Neural progenitor cell (in vitro differentiated cells): ENCODE measurements around the gene KCTD13. TPM values are rescaled to one million over a fixed set of nuclear protein-coding genes. Genes with fewer than 3 reads are reported as not detected.
A peak's percentile ranks its signal among the peaks of the same experiment; 100 is the strongest.

ENCODE experiments used
- DNase-seq: peaks from one replicate; pipeline ENCODE4 v3.0.0-alpha.2; 2016; ENCODE audit warnings: low spot score
- H2AFZ ChIP-seq: fragments of 200-600 bp; sonication (generic); replicated peaks from 2 replicates; pipeline ENCODE4 v1.6.1; 2016; ENCODE audit warnings: antibody characterized with exemption
- H3F3A ChIP-seq: fragments of 200-600 bp; sonication (generic); 2 replicates; pipeline ENCODE4 v1.6.1; 2016; ENCODE audit warnings: antibody characterized with exemption, low read depth
- H3K27ac ChIP-seq: fragments of 200-600 bp; sonication (generic); 2 replicates; pipeline ENCODE4 v1.5.1; 2016; ENCODE audit warnings: mild to moderate bottlenecking
- H3K27me3 ChIP-seq: fragments of 200-600 bp; sonication (generic); 2 replicates; pipeline ENCODE4 v1.6.1; 2016; ENCODE audit warnings: mild to moderate bottlenecking, moderate library complexity
- H3K36me3 ChIP-seq: fragments of 200-600 bp; sonication (generic); 2 replicates; pipeline ENCODE4 v1.5.1; 2016
- H3K4me1 ChIP-seq: fragments of 200-600 bp; sonication (generic); 2 replicates; pipeline ENCODE4 v1.6.1; 2016; ENCODE audit warnings: mixed run types
- H3K4me2 ChIP-seq: fragments of 200-600 bp; sonication (generic); 2 replicates; pipeline ENCODE4 v1.6.1; 2016
- H3K4me3 ChIP-seq: fragments of 200-600 bp; sonication (generic); 2 replicates; pipeline ENCODE4 v1.5.1; 2016
- H3K79me2 ChIP-seq: fragments of 200-600 bp; sonication (generic); 2 replicates; pipeline ENCODE4 v1.6.1; 2016; ENCODE audit warnings: low read depth
- H3K9ac ChIP-seq: fragments of 200-600 bp; sonication (generic); 2 replicates; pipeline ENCODE4 v1.6.1; 2016
- H3K9me3 ChIP-seq: fragments of 200-600 bp; sonication (generic); 2 replicates; pipeline ENCODE4 v1.5.1; 2016; ENCODE audit warnings: low read depth
- H4K20me1 ChIP-seq: fragments of 200-600 bp; sonication (generic); 2 replicates; pipeline ENCODE4 v1.6.1; 2016; ENCODE audit warnings: low read depth
- H3K27ac Mint-ChIP-seq: 3 replicates; pipeline ENCODE4 v1.8.0; 2021; ENCODE audit warnings: mixed read lengths
- H3K27me3 Mint-ChIP-seq: 2 replicates; pipeline ENCODE4 v1.8.0; 2022; ENCODE audit warnings: low read depth, mild to moderate bottlenecking, inconsistent platforms, moderate library complexity, mixed read lengths; ENCODE audit not compliant: insufficient read depth
- H3K36me3 Mint-ChIP-seq: 3 replicates; pipeline ENCODE4 v1.8.0; 2021; ENCODE audit warnings: mixed read lengths
- H3K4me1 Mint-ChIP-seq: 3 replicates; pipeline ENCODE4 v1.8.0; 2021; ENCODE audit warnings: mixed read lengths
- H3K4me3 Mint-ChIP-seq: 3 replicates; pipeline ENCODE4 v1.8.0; 2021; ENCODE audit warnings: mild to moderate bottlenecking, moderate library complexity, mixed read lengths
- H3K9me3 Mint-ChIP-seq: 3 replicates; pipeline ENCODE4 v1.8.0; 2020; ENCODE audit warnings: mixed read lengths
- EZH2 ChIP-seq: fragments of 200-600 bp; sonication (generic); IDR thresholded peaks from 2 replicates; pipeline ENCODE4 v1.6.1; 2017; ENCODE audit warnings: antibody characterized with exemption, mild to moderate bottlenecking, moderate library complexity
- EZH2phosphoT487 ChIP-seq: fragments of 200-600 bp; sonication (generic); IDR thresholded peaks from 2 replicates; pipeline ENCODE4 v1.6.1; 2017; ENCODE audit warnings: antibody characterized with exemption
- total RNA-seq: library from RNA; depleted of rRNA; stranded (reverse); fragments of >200 nt; gene quantifications from 2 replicates; pipeline ENCODE4 v1.2.3, GENCODE V29; 2015; ENCODE audit warnings: low replicate concordance
- TF ChIP-seq, protein P1 (sequence below): fragments of 200-600 bp; sonication (generic); IDR thresholded peaks from 2 replicates; pipeline ENCODE4 v1.5.1; 2017; ENCODE audit warnings: antibody characterized with exemption, mild to moderate bottlenecking

KCTD13 gene
- total RNA-seq, 1 donor from 2014 or later: 3.9 TPM

DNA sequence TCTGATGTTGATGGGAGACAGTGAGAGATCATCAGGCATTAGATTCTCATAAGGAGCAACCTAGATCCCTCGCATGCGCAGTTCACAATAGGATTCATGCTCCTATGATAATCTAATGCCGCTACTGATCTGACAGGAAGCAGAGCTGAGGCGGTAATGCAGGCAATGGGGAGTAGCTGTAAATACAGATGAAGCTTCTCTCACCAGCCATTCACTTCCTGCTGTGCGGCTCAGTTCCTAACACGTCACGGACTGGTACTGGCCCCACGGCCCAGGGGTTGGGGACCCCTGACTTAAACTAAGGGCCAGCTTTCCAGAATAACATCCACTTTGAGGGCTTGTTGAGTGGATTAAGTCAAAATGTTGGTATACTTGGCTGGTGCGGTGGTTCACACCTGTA, 33.3 kb upstream of the KCTD13 start:
- Histone ChIP-seq H3K4me1 (peaks cover 7% of the 10 kb centered on the region), H3K36me3 (no peaks in the 10 kb centered on the region), H3K9me3 (no peaks in the 10 kb centered on the region), H4K20me1 (no peaks in the 10 kb centered on the region), H3K4me3 (no peak overlapping the region), H3F3A (peaks cover 16% of the 10 kb centered on the region), H3K79me2 (no peaks in the 10 kb centered on the region), H3K4me2 (no peak overlapping the region), H3K9ac (no peak overlapping the region), H3K27ac (no peak overlapping the region), H3K27me3 (no peaks in the 10 kb centered on the region), H2AFZ (no peak overlapping the region)
- Mint-ChIP-seq H3K27ac (no peak overlapping the region), H3K9me3 (no peaks in the 10 kb centered on the region), H3K4me3 (no peak overlapping the region), H3K4me1 (peaks cover 18% of the 10 kb centered on the region), H3K36me3 (no peaks in the 10 kb centered on the region), H3K27me3 (peaks cover 2% of the 10 kb centered on the region)
- no peak for TF ChIP-seq EZH2
- TF ChIP-seq EZH2phosphoT487: no peak
- TF ChIP-seq, protein P1, sequence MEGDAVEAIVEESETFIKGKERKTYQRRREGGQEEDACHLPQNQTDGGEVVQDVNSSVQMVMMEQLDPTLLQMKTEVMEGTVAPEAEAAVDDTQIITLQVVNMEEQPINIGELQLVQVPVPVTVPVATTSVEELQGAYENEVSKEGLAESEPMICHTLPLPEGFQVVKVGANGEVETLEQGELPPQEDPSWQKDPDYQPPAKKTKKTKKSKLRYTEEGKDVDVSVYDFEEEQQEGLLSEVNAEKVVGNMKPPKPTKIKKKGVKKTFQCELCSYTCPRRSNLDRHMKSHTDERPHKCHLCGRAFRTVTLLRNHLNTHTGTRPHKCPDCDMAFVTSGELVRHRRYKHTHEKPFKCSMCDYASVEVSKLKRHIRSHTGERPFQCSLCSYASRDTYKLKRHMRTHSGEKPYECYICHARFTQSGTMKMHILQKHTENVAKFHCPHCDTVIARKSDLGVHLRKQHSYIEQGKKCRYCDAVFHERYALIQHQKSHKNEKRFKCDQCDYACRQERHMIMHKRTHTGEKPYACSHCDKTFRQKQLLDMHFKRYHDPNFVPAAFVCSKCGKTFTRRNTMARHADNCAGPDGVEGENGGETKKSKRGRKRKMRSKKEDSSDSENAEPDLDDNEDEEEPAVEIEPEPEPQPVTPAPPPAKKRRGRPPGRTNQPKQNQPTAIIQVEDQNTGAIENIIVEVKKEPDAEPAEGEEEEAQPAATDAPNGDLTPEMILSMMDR: no peak
- no peak for DNase-seq

DNA sequence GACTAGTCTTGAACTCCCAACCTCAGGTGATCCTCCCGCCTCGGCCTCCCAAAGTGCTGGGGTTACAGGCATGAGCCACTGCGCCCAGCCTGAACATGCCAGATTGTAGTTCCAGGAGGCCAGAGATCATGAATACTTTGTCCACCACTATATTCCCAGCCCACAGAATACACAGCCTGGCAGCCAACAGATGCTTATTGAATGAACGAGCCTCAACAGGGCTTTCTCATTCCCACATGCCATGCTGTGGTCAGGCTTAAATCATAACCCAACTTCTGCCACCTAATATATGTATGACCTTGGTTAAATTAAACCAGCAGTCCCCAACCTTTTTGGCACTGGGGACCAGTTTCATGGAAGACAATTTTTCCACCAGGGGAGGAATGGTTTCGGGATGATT, 32.7 kb upstream of the KCTD13 start:
- TF ChIP-seq EZH2phosphoT487 (no peak), EZH2 (no peak)
- TF ChIP-seq, protein P1: no peak
- Histone ChIP-seq H3F3A (peaks cover 16% of the 10 kb centered on the region), H3K79me2 (no peaks in the 10 kb centered on the region), H3K36me3 (no peaks in the 10 kb centered on the region), H3K27me3 (no peaks in the 10 kb centered on the region), H3K4me1 (peaks cover 7% of the 10 kb centered on the region), H3K9ac (no peak overlapping the region), H3K27ac (no peak overlapping the region), H4K20me1 (no peaks in the 10 kb centered on the region), H3K4me3 (no peak overlapping the region), H2AFZ (no peak overlapping the region), H3K4me2 (no peak overlapping the region), H3K9me3 (no peaks in the 10 kb centered on the region)
- Mint-ChIP-seq H3K9me3 (no peaks in the 10 kb centered on the region), H3K27ac (no peak overlapping the region), H3K27me3 (peaks cover 2% of the 10 kb centered on the region), H3K36me3 (no peaks in the 10 kb centered on the region), H3K4me3 (peak overlapping the region; percentile 35), H3K4me1 (peaks cover 18% of the 10 kb centered on the region)
- DNase-seq: no peak

DNA sequence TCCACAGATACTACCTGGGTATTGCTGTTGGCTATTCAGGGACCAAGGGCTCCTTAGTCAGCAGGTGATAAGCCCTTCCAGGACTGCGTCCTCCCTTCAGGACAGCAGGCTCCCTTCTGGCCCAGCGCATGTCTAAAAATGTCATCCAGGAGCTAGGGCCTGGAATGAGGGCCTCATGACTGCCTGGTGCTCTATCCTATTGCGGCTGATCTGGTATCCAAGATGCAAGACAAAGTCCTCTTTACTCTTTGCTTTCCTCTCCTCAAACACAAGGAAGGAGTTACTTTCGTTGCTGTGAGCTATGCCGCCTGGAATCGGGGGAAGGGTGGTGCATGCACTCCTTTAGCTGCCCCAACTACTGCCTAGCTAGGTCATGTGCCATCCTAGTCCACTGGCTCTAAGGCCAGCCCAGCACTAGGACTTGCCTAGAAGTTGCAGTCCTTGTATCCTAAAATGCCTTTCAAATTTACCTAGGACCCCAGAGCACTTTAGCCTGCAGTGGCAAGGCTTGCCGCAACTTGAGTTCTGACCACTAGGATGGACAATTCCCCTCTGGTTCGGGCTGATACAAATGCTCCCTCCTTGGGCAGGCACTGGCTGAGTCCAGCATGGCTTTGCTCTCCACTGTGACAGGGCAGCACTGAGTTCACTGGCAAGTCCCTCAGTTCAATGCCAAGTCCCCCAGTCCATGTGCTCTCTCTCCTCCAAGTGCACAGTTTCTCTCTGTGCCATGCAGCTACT, 25.8 kb upstream of the KCTD13 start:
- Mint-ChIP-seq H3K27me3 (no peaks in the 10 kb centered on the region), H3K36me3 (no peaks in the 10 kb centered on the region), H3K4me1 (no peaks in the 10 kb centered on the region), H3K27ac (no peak overlapping the region), H3K4me3 (no peak overlapping the region), H3K9me3 (peaks cover 17% of the 10 kb centered on the region)
- Histone ChIP-seq H3F3A (no peaks in the 10 kb centered on the region), H3K9ac (no peak overlapping the region), H4K20me1 (no peaks in the 10 kb centered on the region), H3K4me3 (no peak overlapping the region), H3K36me3 (no peaks in the 10 kb centered on the region), H3K4me1 (no peaks in the 10 kb centered on the region), H2AFZ (peak overlapping the region; percentile 5), H3K9me3 (no peaks in the 10 kb centered on the region), H3K79me2 (no peaks in the 10 kb centered on the region), H3K27me3 (no peaks in the 10 kb centered on the region), H3K4me2 (no peak overlapping the region), H3K27ac (no peak overlapping the region)
- no peak for TF ChIP-seq EZH2phosphoT487
- TF ChIP-seq, protein P1: peak; percentile 13
- DNase-seq: no peak
